Frontal cortex (tissue), 4 donors: ENCODE data around the gene JMJD6. TPM values are rescaled to one million over a fixed set of nuclear protein-coding genes. Genes with fewer than 3 reads are reported as not detected.
"Not testable (repeated sequence)": the region's sequence is repeated elsewhere in the genome, so short reads cannot be mapped to it uniquely, and the experiment has no call there.

Source experiments
- DNase-seq, 2 donors: peaks; one replicate each; pipeline ENCODE4 v3.0.0; 2012; ENCODE audit warnings: low spot score in 2 of 2
- FAIRE-seq: peaks from 2 replicates; lab custom pipeline; 2012; peaks lifted over from hg19 to GRCh38; lab: Jason Lieb, UNC
- total RNA-seq: library from RNA; depleted of rRNA; stranded (reverse); fragments of >200 nt; gene quantifications from one replicate; pipeline ENCODE4 v1.2.3, GENCODE V29; 2014
- donor health status: control.
- donor health status: control.
- donor health status: control.

JMJD6 gene
- total RNA-seq, 1 donor from 2014 or later, result 17.5 TPM

DNA sequence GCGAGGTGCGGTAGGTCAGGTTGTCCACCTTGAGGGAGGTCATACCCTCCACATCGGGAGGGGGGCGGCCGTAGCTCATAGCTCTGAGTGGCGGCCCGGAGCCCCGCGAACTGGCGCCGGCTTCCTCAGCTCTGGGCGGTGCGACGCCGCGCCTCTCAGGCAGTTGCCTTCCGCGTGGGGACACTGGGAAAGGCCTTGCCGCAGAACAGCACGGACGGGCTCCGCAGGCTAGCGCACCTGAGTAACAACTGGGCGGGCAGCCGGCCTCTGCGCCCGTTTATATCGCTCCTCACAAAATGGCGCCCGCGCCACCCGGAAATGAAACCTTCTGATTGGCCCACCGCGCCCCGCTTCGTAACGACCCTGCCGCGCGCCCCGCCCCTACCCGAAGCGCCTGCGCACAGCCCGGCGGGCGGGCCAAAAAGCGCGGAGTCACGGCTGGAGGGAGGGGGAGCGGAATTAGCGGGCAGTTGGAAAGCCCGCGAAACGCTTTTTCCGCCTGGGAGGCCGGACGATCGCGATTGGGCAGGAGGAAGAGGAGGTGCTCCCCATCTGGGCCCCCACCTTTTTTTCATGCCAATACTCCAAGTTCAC lies 10.8 kb upstream of the JMJD6 start, which contains the start of gene SRSF2:
Gene SRSF2, minus strand, starts transcription at position 250 of the 594 bp plus-strand sequence. Its CDS starts 171 bp downstream, at position 79.
- DNase-seq (peak; percentile 93 to 97), FAIRE-seq (no peak)

DNA sequence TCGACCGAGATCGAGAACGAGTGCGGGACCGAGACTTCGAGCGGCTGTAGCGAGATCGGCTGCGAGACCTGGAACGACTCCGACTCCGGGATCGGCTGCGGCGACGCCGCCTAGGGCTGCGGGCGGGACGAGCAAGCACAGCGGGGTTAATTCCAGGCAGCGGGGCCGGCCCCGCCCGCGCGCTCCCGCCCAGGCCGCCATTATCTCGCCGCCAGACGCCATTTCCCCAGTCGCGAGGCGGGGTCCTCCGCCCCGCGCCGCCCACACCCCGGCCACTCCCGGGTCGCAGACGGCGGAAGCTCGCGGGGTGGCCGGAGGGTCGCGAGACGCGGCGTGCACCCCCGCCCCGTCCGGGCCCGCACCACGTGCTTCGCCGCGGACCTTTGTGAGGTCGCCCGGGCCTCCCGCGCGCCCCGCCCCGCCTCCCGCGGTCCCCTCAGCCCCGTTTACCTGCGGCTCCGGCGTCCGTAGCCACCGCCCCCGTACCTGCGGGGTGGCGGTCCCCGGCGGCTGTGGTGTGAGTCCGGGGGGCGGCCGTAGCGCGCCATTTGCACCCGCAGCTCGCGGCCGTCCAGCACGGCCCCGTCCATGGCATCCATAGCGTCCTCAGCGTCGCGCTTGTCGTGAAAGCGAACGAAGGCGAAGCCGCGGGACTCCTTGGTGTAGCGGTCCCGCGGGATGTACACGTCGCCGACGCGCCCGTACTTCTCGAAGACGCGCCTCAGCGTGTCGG lies 10.1 kb upstream of the JMJD6 start:
- DNase-seq (peak; percentile 61 to 73), FAIRE-seq (no peak)

DNA sequence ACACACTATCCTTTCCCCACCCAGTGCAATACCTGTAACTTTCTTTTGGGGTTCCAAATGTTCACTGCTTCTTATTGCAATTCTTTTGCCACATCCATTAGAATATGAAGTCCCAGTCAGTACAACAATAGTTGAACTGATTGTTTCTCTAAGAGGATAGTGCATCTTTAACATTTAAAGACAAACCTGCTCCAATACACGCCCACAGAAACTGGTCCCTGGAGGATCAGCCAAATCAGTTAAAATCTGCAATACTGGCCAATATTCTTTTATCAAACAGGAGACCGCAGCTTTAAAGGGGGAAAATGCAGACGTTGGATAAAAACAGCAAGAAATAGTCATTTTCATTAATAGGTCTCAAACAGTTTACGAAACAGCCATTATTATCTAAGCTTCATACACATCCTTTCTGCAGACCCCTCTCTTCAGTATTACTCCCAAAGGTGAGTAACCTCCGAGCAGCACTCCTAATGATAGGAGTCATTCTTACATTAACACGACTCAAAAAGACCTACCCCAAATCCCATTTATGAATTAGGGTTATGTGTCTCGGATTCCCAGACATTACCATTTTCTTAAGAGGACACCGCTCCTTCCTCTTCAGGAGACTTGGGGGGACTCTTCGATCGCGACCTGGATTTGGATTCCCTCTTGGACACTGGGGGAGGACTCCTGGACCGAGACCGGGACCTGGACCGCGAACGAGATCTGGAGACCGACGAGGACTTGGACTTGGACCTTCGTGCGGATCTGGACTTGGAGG lies 9.4 kb upstream of the JMJD6 start:
- FAIRE-seq (no peak), DNase-seq (no peak)

DNA sequence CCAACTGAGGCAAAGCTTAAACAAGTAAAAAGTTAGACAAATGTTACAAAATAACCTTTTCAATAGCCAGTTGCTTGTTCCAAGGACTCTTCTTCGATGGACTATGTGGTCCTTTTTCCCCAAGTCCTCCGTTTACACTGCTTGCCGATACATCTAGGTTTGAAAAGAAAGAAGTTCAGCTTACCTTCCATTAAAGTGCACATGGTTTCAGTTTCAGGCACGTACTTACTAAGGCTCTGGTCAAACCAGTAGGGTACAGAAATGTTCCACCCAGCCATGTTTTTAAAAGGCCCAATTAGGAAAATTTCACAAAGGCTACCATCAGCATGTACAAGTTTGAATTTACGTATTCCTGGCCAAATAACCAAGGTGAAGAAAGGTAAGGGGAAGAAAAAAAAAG lies 8.6 kb upstream of the JMJD6 start:
- FAIRE-seq (no peak), DNase-seq (no peak)

GRCh38 chr17:76734080-76734840 lies 7.9 kb upstream of the JMJD6 start:
- FAIRE-seq, result no peak
- DNase-seq, result no peak

- FAIRE-seq, result no peak
- DNase-seq, result no peak
Measured at GRCh38 chr17:76733618-76733957, 7.2 kb upstream of the JMJD6 start.

- DNase-seq (no peak), FAIRE-seq (no peak)
Measured at GRCh38 chr17:76732734-76733617, 6.6 kb upstream of the JMJD6 start.

DNA sequence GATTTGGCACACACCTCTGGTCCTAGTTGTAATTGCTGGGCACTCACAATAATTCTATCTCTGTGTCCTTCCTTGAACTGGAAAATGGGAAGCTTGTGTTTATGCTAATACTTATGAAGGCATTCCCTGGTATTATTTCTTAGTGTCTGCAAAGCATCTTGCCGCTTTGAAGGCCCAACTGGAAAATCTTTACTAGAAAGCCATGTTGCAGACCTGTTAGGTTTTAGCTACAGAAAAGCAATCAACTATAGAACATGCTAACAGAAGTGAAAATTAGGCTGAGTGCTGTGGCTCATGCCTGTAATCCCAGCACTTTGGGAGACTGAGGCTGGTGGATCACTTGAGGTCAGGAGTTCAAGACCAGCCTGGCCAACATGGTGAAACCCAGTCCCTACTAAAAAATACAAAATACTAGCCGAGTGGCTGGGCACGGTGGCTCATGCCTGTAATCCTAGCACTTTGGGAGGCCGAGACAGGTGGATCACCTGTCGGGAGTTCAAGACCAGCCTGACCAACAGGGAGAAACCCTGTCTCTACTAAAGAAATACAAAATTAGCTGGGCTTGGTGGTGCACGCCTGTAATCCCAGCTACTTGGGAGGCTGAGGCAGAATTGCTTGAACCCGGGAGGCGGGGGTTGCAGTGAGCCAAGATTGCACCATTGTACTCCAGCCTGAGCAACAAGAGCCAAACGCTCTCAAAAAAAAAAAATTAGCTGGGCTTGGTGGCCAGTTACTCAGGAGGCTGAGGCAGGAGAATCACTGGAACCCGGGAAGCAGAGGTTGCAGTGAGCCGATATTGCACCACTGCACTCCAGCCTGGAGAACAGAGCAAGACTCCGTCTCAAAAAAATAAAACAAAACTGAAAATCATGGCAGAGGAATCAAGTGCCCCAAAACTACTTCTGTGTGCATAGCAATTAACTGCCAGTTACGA lies 5.7 kb upstream of the JMJD6 start:
- not testable (repeated sequence) for FAIRE-seq, DNase-seq

- FAIRE-seq (no peak), DNase-seq (no peak)
Measured at GRCh38 chr17:76727745-76728456, 1.5 kb upstream of the JMJD6 start.

DNA sequence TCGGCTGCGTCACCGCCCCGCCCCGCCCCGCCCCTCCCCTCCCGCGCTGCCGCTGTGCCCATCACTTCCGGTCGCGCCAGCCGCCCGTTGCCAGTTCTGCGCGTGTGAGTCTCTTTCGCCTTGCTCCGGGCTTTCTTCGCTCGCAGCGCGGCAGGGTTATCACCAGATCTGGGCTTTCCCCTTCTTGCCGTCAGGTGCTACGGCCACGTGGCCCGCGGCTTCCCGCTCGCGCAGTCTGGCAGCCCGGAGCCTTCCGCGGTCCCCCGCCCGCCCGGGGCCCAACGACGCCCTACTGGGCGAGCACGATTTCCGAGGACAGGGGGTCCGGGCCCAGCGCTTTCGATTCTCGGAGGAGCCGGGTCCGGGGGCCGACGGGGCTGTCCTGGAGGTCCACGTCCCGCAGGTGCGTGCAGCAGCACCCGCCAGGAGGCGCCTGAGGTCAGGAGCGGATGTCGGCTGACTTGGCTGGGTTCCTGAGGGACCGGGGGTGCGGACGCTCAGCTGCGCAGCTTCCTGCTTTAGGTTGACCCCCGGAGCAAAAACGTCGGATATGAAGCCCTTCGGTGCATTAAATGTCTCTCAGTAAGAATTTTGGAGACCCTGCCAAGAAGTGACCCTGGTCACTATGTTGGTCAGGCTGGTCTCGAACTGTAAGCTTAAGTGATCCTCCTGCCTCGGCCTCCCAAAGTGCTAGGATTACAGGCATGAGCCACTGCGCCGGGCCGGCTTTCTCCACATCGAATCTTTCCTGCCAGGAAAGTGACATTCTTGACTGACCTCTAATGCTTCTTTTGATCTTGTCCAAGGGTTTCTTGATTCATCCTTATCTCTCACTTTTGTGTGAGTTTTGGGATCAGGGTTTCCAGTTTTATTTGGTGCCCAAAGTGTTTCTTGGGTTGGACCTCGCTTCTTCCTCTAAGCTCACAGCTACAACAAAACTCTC lies 641 bp upstream of the JMJD6 start, which contains the start of gene METTL23:
Gene METTL23, plus strand, starts transcription at position 64 of the 943 bp plus-strand sequence. CDS start 2,872 bp downstream, outside the sequence.
- DNase-seq (peak in 1 of 2 donors; percentile 72), FAIRE-seq (no peak)

GRCh38 chr17:76725580-76726230 lies 701 bp downstream of the JMJD6 start:
- DNase-seq (peak; percentile 57 to 68), FAIRE-seq (no peak)

DNA sequence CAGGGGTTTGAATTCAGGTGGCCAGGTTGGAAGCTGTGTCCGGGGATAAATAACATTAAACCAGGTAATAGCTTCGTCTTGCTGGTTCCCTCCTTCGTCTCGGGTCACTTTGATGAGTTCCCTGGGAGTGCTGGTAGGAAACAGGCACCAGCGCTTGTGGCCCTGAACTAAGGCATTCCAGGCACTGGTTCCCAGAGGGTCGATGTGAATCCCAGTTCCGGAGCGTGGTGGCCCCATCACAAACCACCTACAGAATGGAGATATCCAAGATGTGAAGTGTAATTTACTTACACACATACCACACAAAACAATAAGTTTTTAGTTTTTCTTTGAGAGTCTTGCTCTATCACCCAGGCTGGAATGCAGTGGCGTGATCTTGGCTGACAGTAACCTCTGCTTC lies 2.6 kb downstream of the JMJD6 start:
- DNase-seq (no peak), FAIRE-seq (no peak)

GRCh38 chr17:76722977-76723376 lies 3.4 kb downstream of the JMJD6 start:
- not testable (repeated sequence) for DNase-seq, FAIRE-seq

- no peak for FAIRE-seq
- no peak for DNase-seq
Measured at GRCh38 chr17:76722279-76722678, 4.1 kb downstream of the JMJD6 start.

- no peak for DNase-seq
- FAIRE-seq, result no peak
Measured at GRCh38 chr17:76721463-76721862, 4.9 kb downstream of the JMJD6 start.

GRCh38 chr17:76720941-76721340 lies 5.5 kb downstream of the JMJD6 start:
- no peak for DNase-seq
- FAIRE-seq, result no peak
